Ascending aorta (tissue), 2 donors: ENCODE measurements around the gene PANK4. TPM values are rescaled to one million over a fixed set of nuclear protein-coding genes. Genes with fewer than 3 reads are reported as not detected.

Experiments used
- DNase-seq, 2 donors: peaks; one replicate each; pipeline ENCODE4 v3.0.0-alpha.2; 2019; ENCODE audit warnings: low spot score in 2 of 2
- H3K27ac ChIP-seq, 2 donors: fragments of 200-600 bp; sonication (generic); one replicate each; pipeline ENCODE4 v1.5.1; 2016 to 2017; ENCODE audit warnings: mild to moderate bottlenecking in 1 of 2
- H3K27me3 ChIP-seq: fragments of 200-600 bp; sonication (generic); one replicate; pipeline ENCODE4 v1.5.1; 2017
- H3K36me3 ChIP-seq, 2 donors: fragments of 200-600 bp; sonication (generic); one replicate each; pipeline ENCODE4 v1.5.1; 2016
- H3K4me1 ChIP-seq, 2 donors: fragments of 200-600 bp; sonication (generic); one replicate each; pipeline ENCODE4 v1.5.1; 2016 to 2017; ENCODE audit warnings: mild to moderate bottlenecking in 1 of 2
- H3K4me3 ChIP-seq, 2 donors: fragments of 200-600 bp; sonication (generic); one replicate each; pipeline ENCODE4 v1.5.1; 2016 to 2017; ENCODE audit warnings: mild to moderate bottlenecking in 1 of 2
- H3K9me3 ChIP-seq, 2 donors: fragments of 200-600 bp; sonication (generic); one replicate each; pipeline ENCODE4 v1.5.1; 2016
- CTCF ChIP-seq, 3 experiments: fragments of 200-600 bp in 2 of 3; fragments of 450-650 bp in 1 of 3; sonication (generic) in 2 of 3; IDR thresholded peaks; one replicate each; pipeline ENCODE4 v1.5.1; 2016 to 2019; ENCODE audit warnings: antibody characterized with exemption in 3 of 3, mild to moderate bottlenecking in 1 of 3, moderate library complexity in 1 of 3
- intact Hi-C: fragments of 100-400 bp; cut with DNase I; formaldehyde crosslinking; loops from one replicate; pipeline ENCODE4 v1.15.1; 2023
- total RNA-seq: library from RNA; depleted of rRNA; stranded (reverse); fragments of >200 nt; gene quantifications from one replicate; pipeline ENCODE4 v1.1.0, GENCODE V29; 2016

Gene PANK4
- total RNA-seq, 1 donor from 2014 or later = 80.5 TPM

- Histone ChIP-seq H3K27ac (no peak overlapping the region), H3K4me1 (no peaks in the 10 kb centered on the region), H3K9me3 (no peaks in the 10 kb centered on the region), H3K36me3 (no peaks in the 10 kb centered on the region), H3K4me3 (no peak overlapping the region), H3K27me3 (no peaks in the 10 kb centered on the region)
- intact Hi-C loops = no loop called here
- TF ChIP-seq CTCF (IDR thresholded peaks at IDR 0.05) = no peak
- no peak for DNase-seq
Measured at GRCh38 chr1:2472561-2473177, 53.7 kb downstream of the PANK4 start.

- DNase-seq = no peak
- H3K27ac ChIP-seq = no peak overlapping the region
- intact Hi-C loops = no loop called here
- H3K36me3 ChIP-seq = no peaks in the 10 kb centered on the region
- H3K4me3 ChIP-seq = no peak overlapping the region
- no peaks in the 10 kb centered on the region for H3K9me3 ChIP-seq
- peaks cover 3% of the 10 kb centered on the region for H3K27me3 ChIP-seq
- no peak for TF ChIP-seq CTCF (IDR thresholded peaks at IDR 0.05)
- H3K4me1 ChIP-seq = no peaks in the 10 kb centered on the region
Measured at GRCh38 chr1:2472109-2472508, 54.3 kb downstream of the PANK4 start.

- no peak for DNase-seq
- TF ChIP-seq CTCF (IDR thresholded peaks at IDR 0.05) = no peak
- Histone ChIP-seq H3K9me3 (no peaks in the 10 kb centered on the region), H3K27ac (no peak overlapping the region), H3K4me3 (no peak overlapping the region), H3K4me1 (no peaks in the 10 kb centered on the region), H3K27me3 (peaks cover 6% of the 10 kb centered on the region), H3K36me3 (no peaks in the 10 kb centered on the region)
- intact Hi-C loops = no loop called here
Measured at GRCh38 chr1:2471587-2472001, 54.8 kb downstream of the PANK4 start.

GRCh38 chr1:2471159-2471471 is 55.3 kb downstream of the PANK4 start:
- no peak for DNase-seq
- H3K27ac ChIP-seq = no peak overlapping the region
- H3K27me3 ChIP-seq = peaks cover 11% of the 10 kb centered on the region
- intact Hi-C loops = no loop called here
- H3K4me3 ChIP-seq = no peak overlapping the region
- no peaks in the 10 kb centered on the region for H3K36me3 ChIP-seq
- TF ChIP-seq CTCF (IDR thresholded peaks at IDR 0.05) = no peak
- H3K4me1 ChIP-seq = no peaks in the 10 kb centered on the region
- no peaks in the 10 kb centered on the region for H3K9me3 ChIP-seq

- no peaks in the 10 kb centered on the region for H3K9me3 ChIP-seq
- peaks cover 13% of the 10 kb centered on the region for H3K27me3 ChIP-seq
- intact Hi-C loops = no loop called here
- H3K4me3 ChIP-seq = no peak overlapping the region
- H3K36me3 ChIP-seq = no peaks in the 10 kb centered on the region
- H3K27ac ChIP-seq = no peak overlapping the region
- DNase-seq = no peak
- no peaks in the 10 kb centered on the region for H3K4me1 ChIP-seq
- no peak for TF ChIP-seq CTCF (IDR thresholded peaks at IDR 0.05)
Measured at GRCh38 chr1:2470290-2471158, 55.9 kb downstream of the PANK4 start.
